Activated T-helper 1 cell treated with Interleukin-2 at 50 U/mL for 16 hours (primary cell): ENCODE measurements around the gene CTIF.
"Not testable (repeated sequence)": the region's sequence is repeated elsewhere in the genome, so short reads cannot be mapped to it uniquely, and the experiment has no call there.

ENCODE experiments used
- DNase-seq: peaks from one replicate; pipeline ENCODE4 v3.0.0-alpha.2; 2020; ENCODE audit warnings: low read depth

Gene CTIF

GRCh38 chr18:48708807-48709206 is 170.0 kb downstream of the CTIF start:
- DNase-seq = no peak

- no peak for DNase-seq
Measured at GRCh38 chr18:48709371-48710062, 170.7 kb downstream of the CTIF start.

- DNase-seq = no peak
Measured at GRCh38 chr18:48711651-48712486, 173.0 kb downstream of the CTIF start.

GRCh38 chr18:48713309-48713708 is 174.5 kb downstream of the CTIF start:
- no peak for DNase-seq

- DNase-seq = no peak
Measured at GRCh38 chr18:48714873-48715272, 176.0 kb downstream of the CTIF start.

GRCh38 chr18:48715711-48716361 is 177.0 kb downstream of the CTIF start:
- no peak for DNase-seq

- not testable (repeated sequence) for DNase-seq
Measured at GRCh38 chr18:48717227-48717626, 178.4 kb downstream of the CTIF start.

GRCh38 chr18:48718251-48718959 is 179.6 kb downstream of the CTIF start:
- no peak for DNase-seq

- DNase-seq = no peak
Measured at GRCh38 chr18:48719388-48719787, 180.6 kb downstream of the CTIF start.

GRCh38 chr18:48719974-48720654 is 181.3 kb downstream of the CTIF start:
- no peak for DNase-seq

GRCh38 chr18:48720655-48721025 is 181.8 kb downstream of the CTIF start:
- no peak for DNase-seq

- no peak for DNase-seq
Measured at GRCh38 chr18:48721312-48721711, 182.5 kb downstream of the CTIF start.

GRCh38 chr18:48723016-48723415 is 184.2 kb downstream of the CTIF start:
- no peak for DNase-seq

GRCh38 chr18:48723837-48724236 is 185.0 kb downstream of the CTIF start:
- DNase-seq = no peak

GRCh38 chr18:48724442-48724841 is 185.6 kb downstream of the CTIF start:
- no peak for DNase-seq

GRCh38 chr18:48724939-48725338 is 186.1 kb downstream of the CTIF start:
- no peak for DNase-seq

GRCh38 chr18:48725562-48725961 is 186.7 kb downstream of the CTIF start:
- DNase-seq = no peak

- DNase-seq = no peak
Measured at GRCh38 chr18:48727681-48728080, 188.8 kb downstream of the CTIF start.

GRCh38 chr18:48728204-48728833 is 189.5 kb downstream of the CTIF start:
- no peak for DNase-seq

- no peak for DNase-seq
Measured at GRCh38 chr18:48729404-48729803, 190.6 kb downstream of the CTIF start.

- DNase-seq = no peak
Measured at GRCh38 chr18:48730010-48730409, 191.2 kb downstream of the CTIF start.
